Osteoblast (primary cell): Measurements from ENCODE around the gene PRR23E. TPM values are rescaled to one million over a fixed set of nuclear protein-coding genes. Genes with fewer than 3 reads are reported as not detected.

Source experiments
- DNase-seq: peaks from one replicate; pipeline ENCODE4 v3.0.0; 2011; ENCODE audit warnings: low spot score, mixed read lengths; ENCODE audit not compliant: insufficient read length; ENCODE audit errors: missing footprints
- H2AFZ ChIP-seq: 2 replicates; pipeline ENCODE4 v1.6.0; 2011; ENCODE audit warnings: mild to moderate bottlenecking, low read length
- H3K27ac ChIP-seq: 2 replicates; pipeline ENCODE4 v1.5.1; 2011; ENCODE audit warnings: mild to moderate bottlenecking, low read depth, low read length, moderate library complexity
- H3K27me3 ChIP-seq: 2 replicates; pipeline ENCODE4 v1.6.0; 2012; ENCODE audit warnings: mild to moderate bottlenecking, control low read depth, inconsistent platforms, low read length, moderate library complexity; ENCODE audit not compliant: insufficient read depth
- H3K36me3 ChIP-seq: 2 replicates; pipeline ENCODE4 v1.5.1; 2011; ENCODE audit warnings: mild to moderate bottlenecking, low read length, control low read depth, moderate library complexity; ENCODE audit not compliant: insufficient read depth
- H3K4me1 ChIP-seq: 2 replicates; pipeline ENCODE4 v1.5.1; 2011; ENCODE audit warnings: mild to moderate bottlenecking, low read length, control low read depth, moderate library complexity; ENCODE audit not compliant: insufficient read depth
- H3K4me2 ChIP-seq: 2 replicates; pipeline ENCODE4 v1.6.0; 2011; ENCODE audit warnings: mild to moderate bottlenecking, low read length; ENCODE audit not compliant: insufficient read depth
- H3K4me3 ChIP-seq: fragments of 200-600 bp; sonication (generic); 3 replicates; pipeline ENCODE4 v1.5.1; 2012; ENCODE audit warnings: mild to moderate bottlenecking, low read length, inconsistent platforms; ENCODE audit not compliant: insufficient read depth
- H3K79me2 ChIP-seq: 2 replicates; pipeline ENCODE4 v1.6.0; 2012; ENCODE audit warnings: mild to moderate bottlenecking, low read length, control low read depth, inconsistent platforms; ENCODE audit not compliant: insufficient read depth
- H3K9me3 ChIP-seq: 2 replicates; pipeline ENCODE4 v1.5.1; 2011; ENCODE audit warnings: low read depth, low read length, control low read depth
- H4K20me1 ChIP-seq: 2 replicates; pipeline ENCODE4 v1.6.0; 2012; ENCODE audit warnings: mild to moderate bottlenecking, low read length, control low read depth; ENCODE audit not compliant: insufficient read depth
- CTCF ChIP-seq: IDR thresholded peaks from 2 replicates; pipeline ENCODE4 v1.5.1; 2011; ENCODE audit warnings: mild to moderate bottlenecking, low read depth, low read length, moderate library complexity; ENCODE audit errors: extremely low read depth
- total RNA-seq: library from RNA; depleted of rRNA; stranded (reverse); fragments of >200 nt; gene quantifications from 2 replicates; pipeline ENCODE4 v1.2.3, GENCODE V29; 2012

PRR23E gene
- total RNA-seq, 1 donor = not detected

GRCh38 chr3:127224118-127224517, 31.2 kb downstream of the PRR23E start:
- Histone ChIP-seq H3K27me3 (peaks cover 3% of the 10 kb centered on the region), H3K4me1 (peaks cover 4% of the 10 kb centered on the region), H3K9me3 (no peaks in the 10 kb centered on the region), H3K4me3 (no peak overlapping the region), H3K36me3 (no peaks in the 10 kb centered on the region), H3K4me2 (no peak overlapping the region), H4K20me1 (no peaks in the 10 kb centered on the region), H3K27ac (no peak overlapping the region), H3K79me2 (no peaks in the 10 kb centered on the region), H2AFZ (no peak overlapping the region)
- TF ChIP-seq CTCF = no peak
- DNase-seq = no peak

GRCh38 chr3:127226457-127226856, 33.5 kb downstream of the PRR23E start:
- no peak for TF ChIP-seq CTCF
- H2AFZ ChIP-seq = no peak overlapping the region
- peak overlapping the region; percentile 53 for H3K4me2 ChIP-seq
- no peak overlapping the region for H3K4me3 ChIP-seq
- no peaks in the 10 kb centered on the region for H3K79me2 ChIP-seq
- H3K9me3 ChIP-seq = no peaks in the 10 kb centered on the region
- no peak overlapping the region for H3K27ac ChIP-seq
- peaks cover 4% of the 10 kb centered on the region for H3K4me1 ChIP-seq
- H3K27me3 ChIP-seq = peaks cover 3% of the 10 kb centered on the region
- H3K36me3 ChIP-seq = no peaks in the 10 kb centered on the region
- no peak for DNase-seq
- H4K20me1 ChIP-seq = no peaks in the 10 kb centered on the region

GRCh38 chr3:127226946-127227842, 34.3 kb downstream of the PRR23E start:
- H3K36me3 ChIP-seq = no peaks in the 10 kb centered on the region
- no peak overlapping the region for H2AFZ ChIP-seq
- peaks cover 4% of the 10 kb centered on the region for H3K4me1 ChIP-seq
- no peak for DNase-seq
- H3K9me3 ChIP-seq = no peaks in the 10 kb centered on the region
- no peak overlapping the region for H3K27ac ChIP-seq
- peak overlapping the region; percentile 53 for H3K4me2 ChIP-seq
- no peaks in the 10 kb centered on the region for H3K79me2 ChIP-seq
- no peak for TF ChIP-seq CTCF
- H3K4me3 ChIP-seq = no peak overlapping the region
- H4K20me1 ChIP-seq = no peaks in the 10 kb centered on the region
- peaks cover 3% of the 10 kb centered on the region for H3K27me3 ChIP-seq

GRCh38 chr3:127228866-127229265, 35.9 kb downstream of the PRR23E start:
- Histone ChIP-seq H4K20me1 (no peaks in the 10 kb centered on the region), H3K4me3 (no peak overlapping the region), H2AFZ (no peak overlapping the region), H3K27ac (no peak overlapping the region), H3K4me1 (peaks cover 4% of the 10 kb centered on the region), H3K27me3 (peaks cover 3% of the 10 kb centered on the region), H3K9me3 (no peaks in the 10 kb centered on the region), H3K79me2 (no peaks in the 10 kb centered on the region), H3K4me2 (no peak overlapping the region), H3K36me3 (no peaks in the 10 kb centered on the region)
- no peak for DNase-seq
- TF ChIP-seq CTCF = no peak
